GM12878 (cell line): ENCODE measurements around the gene PALLD. TPM values are rescaled to one million over a fixed set of nuclear protein-coding genes. Genes with fewer than 3 reads are reported as not detected.
A peak's percentile ranks its signal among the peaks of the same experiment; 100 is the strongest.

Source experiments
- ATAC-seq: fragments of 200-7000 bp; cut with Tn5 transposase; 3 replicates; pipeline ENCODE4 v1.9.1; 2020; ENCODE audit warnings: mild to moderate bottlenecking, moderate library complexity
- BruUV-seq: library from RNA; stranded (reverse); fragments of 400-500 nt; replicated peaks from 2 replicates; lab custom pipeline; 2021; lab: Mats Ljungman, UMichigan
- CTCF ChIA-PET: fragments of 300-600 bp; sonication (Branson Sonifier 250); formaldehyde crosslinking; extraction: SDS; loops from one replicate; lab custom pipeline; 2021; ENCODE audit warnings: inconsistent platforms; lab: Yijun Ruan, JAX
- POLR2A ChIA-PET: fragments of 350-600 bp; formaldehyde crosslinking; extraction: SDS; loops from one replicate; lab custom pipeline; 2021; ENCODE audit warnings: inconsistent platforms; lab: Charles Lee
- RAD21 ChIA-PET: fragments of 300-600 bp; sonication (Branson Sonifier 250); formaldehyde crosslinking; loops from one replicate; lab custom pipeline; 2023; ENCODE audit warnings: antibody characterized with exemption; ENCODE audit not compliant: unreplicated experiment; lab: Charles Lee
- SMC1A ChIA-PET: fragments of 300-600 bp; sonication (Branson Sonifier 250); formaldehyde crosslinking; loops from one replicate; lab custom pipeline; 2023; ENCODE audit not compliant: unreplicated experiment, uncharacterized antibody; lab: Charles Lee
- DNase-seq: peaks from one replicate; pipeline ENCODE4 v3.0.0-alpha.2; 2011; ENCODE audit warnings: low read depth, low spot score
- FAIRE-seq: peaks from 3 replicates; lab custom pipeline; 2011; peaks lifted over from hg19 to GRCh38; lab: Jason Lieb, UNC
- H2AFZ ChIP-seq: 2 replicates; pipeline ENCODE4 v1.6.0; 2011; ENCODE audit warnings: low read depth, low read length, control low read depth; ENCODE audit not compliant: control insufficient read depth
- H3K27ac ChIP-seq: 2 replicates; pipeline ENCODE4 v1.5.1; 2011; ENCODE audit warnings: control low read depth; ENCODE audit not compliant: control insufficient read depth, insufficient read depth
- H3K27me3 ChIP-seq, 2 experiments: replicated peaks in 1 of 2; 2 replicates each; pipeline versions ENCODE4 v1.6.0 to v1.6.1; 2011; ENCODE audit warnings: low read length in 1 of 2; ENCODE audit not compliant: control insufficient read depth in 2 of 2, insufficient read depth in 2 of 2
- H3K36me3 ChIP-seq, 2 experiments: 2 replicates each; pipeline ENCODE4 v1.5.1; 2011; ENCODE audit warnings: low read length in 1 of 2; ENCODE audit not compliant: control insufficient read depth in 2 of 2, insufficient read depth in 2 of 2
- H3K4me1 ChIP-seq: 2 replicates; pipeline ENCODE4 v1.6.1; 2011; ENCODE audit warnings: mild to moderate bottlenecking, low read length, moderate library complexity, mixed read lengths; ENCODE audit not compliant: control insufficient read depth, insufficient read depth
- H3K4me2 ChIP-seq: 2 replicates; pipeline ENCODE4 v1.6.0; 2011; ENCODE audit warnings: control low read depth; ENCODE audit not compliant: control insufficient read depth, insufficient read depth
- H3K4me3 ChIP-seq: fragments of 200-600 bp; sonication (generic); 2 replicates; pipeline ENCODE4 v1.5.1; 2016
- H3K79me2 ChIP-seq: 2 replicates; pipeline ENCODE4 v1.6.0; 2011; ENCODE audit warnings: low read length; ENCODE audit not compliant: control insufficient read depth, insufficient read depth
- H3K9ac ChIP-seq: 2 replicates; pipeline ENCODE4 v1.8.0; 2011; ENCODE audit warnings: low read length, control low read depth, mixed read lengths; ENCODE audit not compliant: control insufficient read depth, insufficient read depth
- H3K9me3 ChIP-seq: replicated peaks from 3 replicates; pipeline ENCODE4 v1.5.1; 2011; ENCODE audit warnings: mild to moderate bottlenecking, low read length; ENCODE audit not compliant: control insufficient read depth, insufficient read depth
- H4K20me1 ChIP-seq: 2 replicates; pipeline ENCODE4 v1.6.0; 2011; ENCODE audit not compliant: control insufficient read depth, insufficient read depth
- RAD21 ChIP-seq: IDR thresholded peaks from 2 replicates; pipeline ENCODE4 v1.6.1; 2011; ENCODE audit warnings: mild to moderate bottlenecking, low read depth, low read length, moderate library complexity; ENCODE audit not compliant: insufficient read depth
- RUNX3 ChIP-seq: IDR thresholded peaks from 2 replicates; pipeline ENCODE4 v1.6.1; 2012; ENCODE audit warnings: low read length, inconsistent platforms
- SMC3 ChIP-seq: IDR thresholded peaks from 2 replicates; pipeline ENCODE4 v1.6.1; 2011; ENCODE audit warnings: low read length, improper control_type of control experiment, borderline replicate concordance
- YBX1 ChIP-seq: fragments of 450-650 bp; IDR thresholded peaks from 2 replicates; pipeline ENCODE4 v1.6.1; 2016; ENCODE audit warnings: antibody characterized with exemption
- YY1 ChIP-seq: IDR thresholded peaks from 2 replicates; pipeline ENCODE4 v1.6.1; 2011; ENCODE audit warnings: low read depth, mild to moderate bottlenecking, low read length
- WGBS: methylation state at CpG from one replicate; pipeline ENCODE4 v1.1.6; 2016; ENCODE audit warnings: low lambda C conversion rate; ENCODE audit not compliant: insufficient replicate concordance, insufficient coverage; ENCODE audit errors: missing lambda C conversion rate; 5-methylcytosine and 5-hydroxymethylcytosine counted together
- in situ Hi-C: fragments of 300-500 bp; cut with MboI; formaldehyde crosslinking; loops from 9 replicates; pipeline ENCODE4 v1.14.3; 2018; ENCODE audit warnings: mixed read lengths
- intact Hi-C: fragments of 100-400 bp; cut with micrococcal nuclease; formaldehyde crosslinking; loops from one replicate; pipeline ENCODE4 v1.14.2; 2022; ENCODE audit not compliant: unreplicated experiment
- polyA plus RNA-seq, 11 experiments: library from polyadenylated mRNA; depleted of rRNA in 4 of 11; unstranded in 6 of 11; stranded (reverse) in 5 of 11; fragments of >200 nt; fragmentation: Nextera tagmentation in 4 of 11; fragmentation: Illumina TruSeq in 1 of 11; extraction: Ambion mirVana in 4 of 11; extraction: Trizol in 1 of 11; gene quantifications; 1 replicate in 1 of 11; 2 replicates in 10 of 11; pipeline versions ENCODE4 v1.2.1 to v1.2.3, GENCODE V29; 2011 to 2016; ENCODE audit warnings: inconsistent platforms in 2 of 11, missing spikeins in 2 of 11, low read depth in 1 of 11
- total RNA-seq, 4 experiments: library from RNA; depleted of rRNA in 3 of 4; stranded (reverse); fragments of >200 nt in 3 of 4; fragmentation: Illumina TruSeq in 1 of 4; extraction: Trizol in 1 of 4; gene quantifications; 2 replicates each; pipeline versions ENCODE4 v1.2.1 to v1.2.3, GENCODE V29; 2013 to 2021
- TF ChIP-seq, protein P1 (sequence below), 3 experiments: IDR thresholded peaks in 2 of 3; conservative IDR thresholded peaks in 1 of 3; 2 replicates each; pipeline ENCODE4 v1.5.1; 2011; ENCODE audit warnings: low read depth in 3 of 3, low read length in 3 of 3, mild to moderate bottlenecking in 3 of 3, control low read depth in 2 of 3, moderate library complexity in 2 of 3, inconsistent platforms in 1 of 3, mixed read lengths in 1 of 3; ENCODE audit not compliant: control insufficient read depth in 2 of 3, insufficient read depth in 1 of 3; ENCODE audit errors: extremely low read depth in 1 of 3
- TF ChIP-seq, protein P2 (sequence below): IDR thresholded peaks from 2 replicates; pipeline ENCODE4 v1.6.1; 2012; ENCODE audit warnings: low read length, inconsistent platforms
- TF ChIP-seq, protein P3 (sequence below): fragments of 450-650 bp; IDR thresholded peaks from 2 replicates; pipeline ENCODE4 v1.6.1; 2016; ENCODE audit warnings: mild to moderate bottlenecking

The PALLD gene
- total and polyA plus RNA-seq, 10 of the 15 experiments (the other 5 are each of a cell fraction or from before 2014, with no cell fraction given): 1.0 to 7.7 (median 1.7) TPM

DNA sequence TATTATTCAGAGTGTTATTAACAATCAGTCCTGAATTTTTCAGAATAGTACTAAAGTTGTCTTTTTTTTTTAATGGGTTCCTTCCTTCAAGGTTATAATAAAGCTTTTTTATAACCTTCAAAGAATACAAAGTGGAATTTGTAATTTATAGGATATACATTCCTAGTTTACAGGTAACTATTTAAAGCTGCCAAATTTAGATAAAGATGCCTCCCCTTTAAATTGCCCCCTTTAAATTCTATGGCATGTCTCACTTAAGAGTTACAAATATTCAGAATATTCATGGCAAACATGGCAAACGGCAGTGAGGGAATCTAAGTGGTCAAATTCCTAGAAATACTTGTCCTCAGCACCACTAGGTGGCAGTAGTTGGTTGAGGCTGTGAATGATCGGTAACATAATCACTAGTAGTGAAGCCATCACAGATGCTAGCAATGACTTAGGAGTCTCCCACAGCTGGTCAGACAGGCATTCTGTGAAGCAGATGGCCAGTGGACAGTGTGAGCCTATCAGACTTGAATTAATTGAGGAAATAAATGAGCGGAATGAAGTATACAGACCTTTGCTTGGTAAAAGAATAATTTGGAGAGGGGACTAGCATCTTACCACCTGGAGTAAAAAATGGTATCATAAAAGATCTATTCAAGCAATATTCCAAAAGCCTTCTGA, 426.8 kb downstream of the PALLD start:
- Histone ChIP-seq H3K9ac (no peak overlapping the region), H3K4me2 (no peak overlapping the region), H2AFZ (no peak overlapping the region), H3K27me3 (no peaks in the 10 kb centered on the region), H3K27ac (no peak overlapping the region), H3K36me3 (peaks cover 0 to 2% of the 10 kb centered on the region in 2 experiments; a peak in 2 of 4 replicates), H3K4me3 (no peak overlapping the region), H3K4me1 (no peaks in the 10 kb centered on the region), H3K9me3 (no peaks in the 10 kb centered on the region), H3K79me2 (no peaks in the 10 kb centered on the region), H4K20me1 (no peaks in the 10 kb centered on the region)
- DNase-seq (peak; percentile 31), FAIRE-seq (peak; percentile 31), ATAC-seq (peak; percentile 91)
- intact Hi-C loops (loop anchor here (1.0 to 10.0 kb wide), 6 partner anchors 82 to 741 kb away; partner anchors contain the start of gene SH3RF1), in situ Hi-C loops (loop anchor here (5.0 to 10.0 kb wide), 5 partner anchors 84 to 1121 kb away; no protein-coding TSS in a partner anchor)
- ChIA-PET POLR2A (no interaction called here), RAD21 (interaction anchor here (0.7 to 11.2 kb wide), 29 partner anchors 9 to 682 kb away, joined by 3 to 116 read pairs (median 4); partner anchors contain the start of gene CBR4), CTCF (interaction anchor here (0.6 to 14.6 kb wide), 73 partner anchors 8 to 770 kb away, joined by 3 to 362 read pairs (median 4); partner anchors contain the start of gene CBR4), SMC1A (interaction anchor here (0.5 to 17.4 kb wide), 42 partner anchors 9 to 737 kb away, joined by 3 to 292 read pairs (median 4); partner anchors contain the start of gene CBR4)
- peak; percentile 69 for TF ChIP-seq YY1
- TF ChIP-seq SMC3: peak; percentile 75; the same call in 1 of the 2 replicates
- peak; percentile 24; the same call in 1 of the 2 replicates for TF ChIP-seq RUNX3
- TF ChIP-seq, protein P1, sequence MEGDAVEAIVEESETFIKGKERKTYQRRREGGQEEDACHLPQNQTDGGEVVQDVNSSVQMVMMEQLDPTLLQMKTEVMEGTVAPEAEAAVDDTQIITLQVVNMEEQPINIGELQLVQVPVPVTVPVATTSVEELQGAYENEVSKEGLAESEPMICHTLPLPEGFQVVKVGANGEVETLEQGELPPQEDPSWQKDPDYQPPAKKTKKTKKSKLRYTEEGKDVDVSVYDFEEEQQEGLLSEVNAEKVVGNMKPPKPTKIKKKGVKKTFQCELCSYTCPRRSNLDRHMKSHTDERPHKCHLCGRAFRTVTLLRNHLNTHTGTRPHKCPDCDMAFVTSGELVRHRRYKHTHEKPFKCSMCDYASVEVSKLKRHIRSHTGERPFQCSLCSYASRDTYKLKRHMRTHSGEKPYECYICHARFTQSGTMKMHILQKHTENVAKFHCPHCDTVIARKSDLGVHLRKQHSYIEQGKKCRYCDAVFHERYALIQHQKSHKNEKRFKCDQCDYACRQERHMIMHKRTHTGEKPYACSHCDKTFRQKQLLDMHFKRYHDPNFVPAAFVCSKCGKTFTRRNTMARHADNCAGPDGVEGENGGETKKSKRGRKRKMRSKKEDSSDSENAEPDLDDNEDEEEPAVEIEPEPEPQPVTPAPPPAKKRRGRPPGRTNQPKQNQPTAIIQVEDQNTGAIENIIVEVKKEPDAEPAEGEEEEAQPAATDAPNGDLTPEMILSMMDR (IDR thresholded peaks at IDR 0.05 in 2 of 3, conservative IDR thresholded peaks at IDR 0.05 in 1 of 3; ENCODE audit: control insufficient read depth in 2 of 3, extremely low read depth in 1 of 3, insufficient read depth in 1 of 3, low read depth in 3 of 3, low read length in 3 of 3): peak; percentile 68 to 73 (median 69); a peak in 5 of 6 replicates
- no peak for TF ChIP-seq YBX1
- TF ChIP-seq, protein P2, sequence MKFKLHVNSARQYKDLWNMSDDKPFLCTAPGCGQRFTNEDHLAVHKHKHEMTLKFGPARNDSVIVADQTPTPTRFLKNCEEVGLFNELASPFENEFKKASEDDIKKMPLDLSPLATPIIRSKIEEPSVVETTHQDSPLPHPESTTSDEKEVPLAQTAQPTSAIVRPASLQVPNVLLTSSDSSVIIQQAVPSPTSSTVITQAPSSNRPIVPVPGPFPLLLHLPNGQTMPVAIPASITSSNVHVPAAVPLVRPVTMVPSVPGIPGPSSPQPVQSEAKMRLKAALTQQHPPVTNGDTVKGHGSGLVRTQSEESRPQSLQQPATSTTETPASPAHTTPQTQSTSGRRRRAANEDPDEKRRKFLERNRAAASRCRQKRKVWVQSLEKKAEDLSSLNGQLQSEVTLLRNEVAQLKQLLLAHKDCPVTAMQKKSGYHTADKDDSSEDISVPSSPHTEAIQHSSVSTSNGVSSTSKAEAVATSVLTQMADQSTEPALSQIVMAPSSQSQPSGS: no peak
- TF ChIP-seq RAD21: peak; percentile 84
- TF ChIP-seq, protein P3, sequence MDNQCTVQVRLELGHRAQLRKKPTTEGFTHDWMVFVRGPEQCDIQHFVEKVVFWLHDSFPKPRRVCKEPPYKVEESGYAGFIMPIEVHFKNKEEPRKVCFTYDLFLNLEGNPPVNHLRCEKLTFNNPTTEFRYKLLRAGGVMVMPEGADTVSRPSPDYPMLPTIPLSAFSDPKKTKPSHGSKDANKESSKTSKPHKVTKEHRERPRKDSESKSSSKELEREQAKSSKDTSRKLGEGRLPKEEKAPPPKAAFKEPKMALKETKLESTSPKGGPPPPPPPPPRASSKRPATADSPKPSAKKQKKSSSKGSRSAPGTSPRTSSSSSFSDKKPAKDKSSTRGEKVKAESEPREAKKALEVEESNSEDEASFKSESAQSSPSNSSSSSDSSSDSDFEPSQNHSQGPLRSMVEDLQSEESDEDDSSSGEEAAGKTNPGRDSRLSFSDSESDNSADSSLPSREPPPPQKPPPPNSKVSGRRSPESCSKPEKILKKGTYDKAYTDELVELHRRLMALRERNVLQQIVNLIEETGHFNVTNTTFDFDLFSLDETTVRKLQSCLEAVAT: no peak
- BruUV-seq: no TSS peak
- 2% methylated on average over 3 of the region's 3 CpGs for WGBS
